ENCODE measurements around the gene PMAIP1.
A peak's percentile ranks its signal among the peaks of the same experiment; 100 is the strongest.

PMAIP1 gene

DNA sequence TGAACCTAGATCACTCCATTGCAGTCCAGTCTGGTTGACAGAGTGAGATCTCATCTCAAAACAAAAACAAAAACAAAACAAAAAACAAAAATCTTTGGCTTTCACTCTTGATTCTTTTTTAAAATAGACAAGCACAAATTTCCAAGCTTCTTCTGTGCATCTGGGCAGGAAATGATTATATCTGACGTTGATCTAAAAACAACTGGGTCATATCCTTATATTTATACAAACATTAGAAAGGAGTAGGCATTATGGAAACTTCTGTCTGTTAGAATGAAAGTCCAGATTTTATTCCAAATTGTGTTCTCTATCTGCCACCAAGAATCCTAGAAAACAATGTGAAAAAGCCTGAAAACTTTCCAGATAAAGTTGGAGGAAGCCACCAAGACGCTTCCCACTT is 26.2 kb upstream of the PMAIP1 start:
- no peaks in the 10 kb centered on the region for H3K9me3 ChIP-seq (ENCODE audit: control extremely low read depth in 1 of 5, control insufficient read depth in 4 of 5, insufficient read depth in 2 of 5, low read depth in 1 of 5, low read length in 4 of 5)
- no peaks in the 10 kb centered on the region for H3K27me3 ChIP-seq (replicated peaks in 2 of 5; ENCODE audit: control insufficient read depth in 4 of 5, insufficient read depth in 5 of 5, low read length in 4 of 5)
- peaks cover 8 to 24% (median 16%) of the 10 kb centered on the region in 4 experiments for H3K4me1 ChIP-seq (ENCODE audit: control extremely low read depth in 1 of 4, control insufficient read depth in 4 of 4, insufficient read depth in 4 of 4, low read length in 3 of 4)
- no peaks in the 10 kb centered on the region for H3K36me3 ChIP-seq (ENCODE audit: control insufficient read depth in 4 of 4, insufficient read depth in 4 of 4, low read length in 3 of 4)
- H3K4me3 ChIP-seq (ENCODE audit: control insufficient read depth in 1 of 7, extremely low read depth in 1 of 7, insufficient read depth in 4 of 7, low read depth in 2 of 7, low read length in 6 of 7): no peak overlapping the region
- POLR2A ChIA-PET: no interaction called here
- CTCF ChIA-PET: interaction anchor here (1.0 kb wide), 1 partner anchor 115 kb away, joined by 3 read pairs; no protein-coding TSS in a partner anchor
- DNase-seq: no peak
- WGBS (ENCODE audit: insufficient coverage): no CpG with 5 or more reads among the region's 2 CpGs
- no peak overlapping the region for H3K27ac ChIP-seq (ENCODE audit: insufficient read depth in 1 of 2, low read depth in 1 of 2, low read length in 2 of 2, poor library complexity in 1 of 2, severe bottlenecking in 2 of 2)

DNA sequence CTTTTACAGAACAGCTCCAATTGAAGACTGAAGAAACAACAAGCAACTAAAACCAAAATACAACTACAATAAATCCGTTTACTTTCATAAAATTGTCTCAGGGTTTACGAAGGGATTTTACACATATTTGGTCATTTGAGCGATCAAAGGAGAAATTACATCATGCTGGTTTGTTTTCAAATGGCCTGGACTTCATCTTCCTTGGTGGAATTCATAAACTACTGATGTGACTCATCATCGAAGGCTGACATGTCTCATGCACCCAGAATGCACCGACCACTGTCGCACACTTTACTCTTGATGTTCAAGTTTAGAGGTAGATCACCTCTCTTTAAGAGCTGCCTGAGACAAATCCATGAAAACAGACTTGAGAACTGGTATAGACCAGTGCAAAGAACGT is 25.6 kb upstream of the PMAIP1 start:
- no peaks in the 10 kb centered on the region for H3K9me3 ChIP-seq (ENCODE audit: control extremely low read depth in 1 of 5, control insufficient read depth in 4 of 5, insufficient read depth in 2 of 5, low read depth in 1 of 5, low read length in 4 of 5)
- H3K36me3 ChIP-seq (ENCODE audit: control insufficient read depth in 4 of 4, insufficient read depth in 4 of 4, low read length in 3 of 4): no peaks in the 10 kb centered on the region
- WGBS (ENCODE audit: insufficient coverage): 96% methylated on average over 6 of the region's 7 CpGs
- ChIA-PET POLR2A (no interaction called here), CTCF (no interaction called here)
- no peak overlapping the region for H3K4me3 ChIP-seq (ENCODE audit: control insufficient read depth in 1 of 7, extremely low read depth in 1 of 7, insufficient read depth in 4 of 7, low read depth in 2 of 7, low read length in 6 of 7)
- H3K27me3 ChIP-seq (replicated peaks in 2 of 5; ENCODE audit: control insufficient read depth in 4 of 5, insufficient read depth in 5 of 5, low read length in 4 of 5): no peaks in the 10 kb centered on the region
- no peak overlapping the region for H3K27ac ChIP-seq (ENCODE audit: insufficient read depth in 1 of 2, low read depth in 1 of 2, low read length in 2 of 2, poor library complexity in 1 of 2, severe bottlenecking in 2 of 2)
- peak in 1 of 3 donors; percentile 23 for DNase-seq
- peaks cover 8 to 24% (median 16%) of the 10 kb centered on the region in 4 experiments for H3K4me1 ChIP-seq (ENCODE audit: control extremely low read depth in 1 of 4, control insufficient read depth in 4 of 4, insufficient read depth in 4 of 4, low read length in 3 of 4)

GRCh38 chr18:59876310-59876626 is 23.5 kb upstream of the PMAIP1 start:
- peaks cover 8 to 27% (median 16%) of the 10 kb centered on the region in 4 experiments for H3K4me1 ChIP-seq (ENCODE audit: control extremely low read depth in 1 of 4, control insufficient read depth in 4 of 4, insufficient read depth in 4 of 4, low read length in 3 of 4)
- WGBS (ENCODE audit: insufficient coverage): 100% methylated on average over 1 of the region's 3 CpGs
- no peaks in the 10 kb centered on the region for H3K36me3 ChIP-seq (ENCODE audit: control insufficient read depth in 4 of 4, insufficient read depth in 4 of 4, low read length in 3 of 4)
- CTCF ChIA-PET: interaction anchor here (0.8 kb wide), 1 partner anchor 22 kb away, joined by 3 read pairs; no protein-coding TSS in a partner anchor
- H3K27ac ChIP-seq (ENCODE audit: insufficient read depth in 1 of 2, low read depth in 1 of 2, low read length in 2 of 2, poor library complexity in 1 of 2, severe bottlenecking in 2 of 2): no peak overlapping the region
- no peaks in the 10 kb centered on the region for H3K9me3 ChIP-seq (ENCODE audit: control extremely low read depth in 1 of 5, control insufficient read depth in 4 of 5, insufficient read depth in 2 of 5, low read depth in 1 of 5, low read length in 4 of 5)
- H3K4me3 ChIP-seq (ENCODE audit: control insufficient read depth in 1 of 7, extremely low read depth in 1 of 7, insufficient read depth in 4 of 7, low read depth in 2 of 7, low read length in 6 of 7): no peak overlapping the region
- POLR2A ChIA-PET: no interaction called here
- no peak for DNase-seq
- no peaks in the 10 kb centered on the region for H3K27me3 ChIP-seq (replicated peaks in 2 of 5; ENCODE audit: control insufficient read depth in 4 of 5, insufficient read depth in 5 of 5, low read length in 4 of 5)

GRCh38 chr18:59877361-59877760 is 22.4 kb upstream of the PMAIP1 start:
- no peaks in the 10 kb centered on the region for H3K9me3 ChIP-seq (ENCODE audit: control extremely low read depth in 1 of 5, control insufficient read depth in 4 of 5, insufficient read depth in 2 of 5, low read depth in 1 of 5, low read length in 4 of 5)
- peak; percentile 77 to 90 (median 86) for DNase-seq
- CTCF ChIA-PET: no interaction called here
- no CpG with 5 or more reads among the region's 1 CpG for WGBS (ENCODE audit: insufficient coverage)
- peak overlapping the region in 3 of 7 experiments; percentile 5 to 32 (median 24) for H3K4me3 ChIP-seq (ENCODE audit: control insufficient read depth in 1 of 7, extremely low read depth in 1 of 7, insufficient read depth in 4 of 7, low read depth in 2 of 7, low read length in 6 of 7)
- H3K4me1 ChIP-seq (ENCODE audit: control extremely low read depth in 1 of 4, control insufficient read depth in 4 of 4, insufficient read depth in 4 of 4, low read length in 3 of 4): peaks cover 18 to 37% (median 26%) of the 10 kb centered on the region in 4 experiments
- POLR2A ChIA-PET: interaction anchor here (0.9 kb wide), 1 partner anchor 22 kb away, joined by 5 read pairs; the partner anchor contains the start of gene PMAIP1
- H3K27ac ChIP-seq (ENCODE audit: insufficient read depth in 1 of 2, low read depth in 1 of 2, low read length in 2 of 2, poor library complexity in 1 of 2, severe bottlenecking in 2 of 2): no peak overlapping the region
- H3K36me3 ChIP-seq (ENCODE audit: control insufficient read depth in 4 of 4, insufficient read depth in 4 of 4, low read length in 3 of 4): no peaks in the 10 kb centered on the region
- H3K27me3 ChIP-seq (replicated peaks in 2 of 5; ENCODE audit: control insufficient read depth in 4 of 5, insufficient read depth in 5 of 5, low read length in 4 of 5): no peaks in the 10 kb centered on the region

- no peak for DNase-seq
- Histone ChIP-seq H3K36me3 (ENCODE audit: control insufficient read depth in 4 of 4, insufficient read depth in 4 of 4, low read length in 3 of 4) (no peaks in the 10 kb centered on the region), H3K9me3 (ENCODE audit: control extremely low read depth in 1 of 5, control insufficient read depth in 4 of 5, insufficient read depth in 2 of 5, low read depth in 1 of 5, low read length in 4 of 5) (no peaks in the 10 kb centered on the region), H3K4me1 (ENCODE audit: control extremely low read depth in 1 of 4, control insufficient read depth in 4 of 4, insufficient read depth in 4 of 4, low read length in 3 of 4) (peaks cover 27 to 47% (median 30%) of the 10 kb centered on the region in 4 experiments), H3K4me3 (ENCODE audit: control insufficient read depth in 1 of 7, extremely low read depth in 1 of 7, insufficient read depth in 4 of 7, low read depth in 2 of 7, low read length in 6 of 7) (no peak overlapping the region), H3K27ac (ENCODE audit: insufficient read depth in 1 of 2, low read depth in 1 of 2, low read length in 2 of 2, poor library complexity in 1 of 2, severe bottlenecking in 2 of 2) (no peak overlapping the region), H3K27me3 (replicated peaks in 2 of 5; ENCODE audit: control insufficient read depth in 4 of 5, insufficient read depth in 5 of 5, low read length in 4 of 5) (no peaks in the 10 kb centered on the region)
- no CpG with 5 or more reads among the region's 1 CpG for WGBS (ENCODE audit: insufficient coverage)
- CTCF ChIA-PET: interaction anchor here (0.7 to 1.0 kb wide), 2 partner anchors 27 to 34 kb away, joined by 3 read pairs; no protein-coding TSS in a partner anchor
- POLR2A ChIA-PET: interaction anchor here (0.6 kb wide), 1 partner anchor 18 kb away, joined by 4 read pairs; no protein-coding TSS in a partner anchor
These were observed 21.2 kb upstream of the PMAIP1 start for GRCh38 chr18:59878644-59879043.

DNA sequence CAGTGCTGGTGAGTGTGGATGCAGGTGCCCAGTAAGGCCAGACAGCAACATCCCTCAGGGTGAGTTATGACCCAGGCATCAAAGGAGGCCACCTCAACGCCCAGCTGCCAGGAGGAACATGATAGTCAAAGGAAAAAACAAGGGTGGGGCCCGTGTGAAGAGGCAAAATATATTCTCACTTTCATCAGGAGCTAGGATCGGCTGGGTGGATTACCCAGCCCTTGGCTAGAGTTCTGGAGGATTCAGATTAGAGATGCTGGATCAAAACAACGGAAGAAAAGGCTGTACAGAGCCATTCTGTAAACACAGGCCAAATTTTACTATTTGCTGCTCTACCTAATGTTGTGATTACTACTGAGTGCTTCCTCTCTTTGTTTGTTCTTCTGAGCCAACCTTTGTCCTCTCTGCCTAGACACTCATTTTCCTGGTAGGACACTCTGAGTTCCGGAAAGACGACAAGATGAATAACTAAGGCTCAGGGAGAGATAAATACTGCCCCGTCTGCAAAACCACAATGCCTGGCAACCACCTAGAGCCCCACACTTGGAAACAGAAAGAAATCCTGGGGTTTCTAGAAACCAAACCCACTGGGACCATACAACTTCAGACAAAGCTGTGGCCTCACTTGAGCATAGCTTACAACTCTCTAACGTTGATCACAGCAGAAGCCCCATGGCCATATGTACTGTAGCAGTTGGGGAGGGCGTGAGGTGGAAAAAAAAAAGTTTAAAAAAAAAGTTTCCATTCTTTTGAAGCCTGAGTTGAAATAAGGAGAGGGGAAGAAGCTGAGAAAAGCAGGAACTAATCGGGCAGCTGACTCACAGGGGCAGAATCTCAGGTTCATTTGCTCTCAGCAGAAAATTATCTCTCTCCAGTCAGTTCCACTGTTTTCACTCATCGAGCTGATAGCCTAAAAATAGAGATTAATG is 17.8 kb upstream of the PMAIP1 start:
- H3K4me3 ChIP-seq (ENCODE audit: control insufficient read depth in 1 of 7, extremely low read depth in 1 of 7, insufficient read depth in 4 of 7, low read depth in 2 of 7, low read length in 6 of 7): peak overlapping the region in 4 of 7 experiments; percentile 3 to 54 (median 6)
- CTCF ChIA-PET: interaction anchor here (0.8 to 1.5 kb wide), 6 partner anchors 9 to 46 kb away, joined by 3 to 6 read pairs (median 4); no protein-coding TSS in a partner anchor
- WGBS (ENCODE audit: insufficient coverage): 27% methylated on average over 7 of the region's 11 CpGs
- H3K36me3 ChIP-seq (ENCODE audit: control insufficient read depth in 4 of 4, insufficient read depth in 4 of 4, low read length in 3 of 4): no peaks in the 10 kb centered on the region
- peak; percentile 47 to 77 (median 73) for DNase-seq
- H3K9me3 ChIP-seq (ENCODE audit: control extremely low read depth in 1 of 5, control insufficient read depth in 4 of 5, insufficient read depth in 2 of 5, low read depth in 1 of 5, low read length in 4 of 5): no peaks in the 10 kb centered on the region
- POLR2A ChIA-PET: interaction anchor here (1.5 to 2.1 kb wide), 2 partner anchors 18 to 23 kb away, joined by 3 to 12 read pairs; partner anchors contain the start of gene PMAIP1
- H3K27ac ChIP-seq (ENCODE audit: insufficient read depth in 1 of 2, low read depth in 1 of 2, low read length in 2 of 2, poor library complexity in 1 of 2, severe bottlenecking in 2 of 2): peak overlapping the region in 1 of 2 experiments; percentile 52
- peaks cover 37 to 52% (median 41%) of the 10 kb centered on the region in 4 experiments for H3K4me1 ChIP-seq (ENCODE audit: control extremely low read depth in 1 of 4, control insufficient read depth in 4 of 4, insufficient read depth in 4 of 4, low read length in 3 of 4)
- H3K27me3 ChIP-seq (replicated peaks in 2 of 5; ENCODE audit: control insufficient read depth in 4 of 5, insufficient read depth in 5 of 5, low read length in 4 of 5): no peaks in the 10 kb centered on the region

- no peak overlapping the region for H3K4me3 ChIP-seq (ENCODE audit: control insufficient read depth in 1 of 7, extremely low read depth in 1 of 7, insufficient read depth in 4 of 7, low read depth in 2 of 7, low read length in 6 of 7)
- ChIA-PET CTCF (interaction anchor here (1.2 to 1.3 kb wide), 2 partner anchors 15 to 45 kb away, joined by 3 read pairs; partner anchors contain the start of gene PMAIP1), POLR2A (interaction anchor here (1.9 kb wide), 1 partner anchor 16 kb away, joined by 7 read pairs; no protein-coding TSS in a partner anchor)
- 100% methylated on average over 1 of the region's 2 CpGs for WGBS (ENCODE audit: insufficient coverage)
- no peak for DNase-seq
- H3K9me3 ChIP-seq (ENCODE audit: control extremely low read depth in 1 of 5, control insufficient read depth in 4 of 5, insufficient read depth in 2 of 5, low read depth in 1 of 5, low read length in 4 of 5): no peaks in the 10 kb centered on the region
- H3K27ac ChIP-seq (ENCODE audit: insufficient read depth in 1 of 2, low read depth in 1 of 2, low read length in 2 of 2, poor library complexity in 1 of 2, severe bottlenecking in 2 of 2): no peak overlapping the region
- no peaks in the 10 kb centered on the region for H3K36me3 ChIP-seq (ENCODE audit: control insufficient read depth in 4 of 4, insufficient read depth in 4 of 4, low read length in 3 of 4)
- no peaks in the 10 kb centered on the region for H3K27me3 ChIP-seq (replicated peaks in 2 of 5; ENCODE audit: control insufficient read depth in 4 of 5, insufficient read depth in 5 of 5, low read length in 4 of 5)
- peaks cover 26 to 40% (median 32%) of the 10 kb centered on the region in 4 experiments for H3K4me1 ChIP-seq (ENCODE audit: control extremely low read depth in 1 of 4, control insufficient read depth in 4 of 4, insufficient read depth in 4 of 4, low read length in 3 of 4)
These were observed 15.4 kb upstream of the PMAIP1 start for GRCh38 chr18:59884351-59884750.
